AG10803 (cell line): Measurements from ENCODE around the gene SPIN4.

Experiments
- DNase-seq: peaks from one replicate; pipeline ENCODE4 v3.0.0; 2010; ENCODE audit warnings: low read depth
- H3K4me3 ChIP-seq: 2 replicates; pipeline ENCODE4 v1.5.1; 2011; ENCODE audit warnings: mild to moderate bottlenecking, low read length, control low read depth
- CTCF ChIP-seq: conservative IDR thresholded peaks from 2 replicates; pipeline ENCODE4 v1.5.1; 2011; ENCODE audit warnings: mild to moderate bottlenecking, low read length, control low read depth, inconsistent platforms

SPIN4 gene

GRCh38 chrX:63361494-63361893, 10.4 kb upstream of the SPIN4 start:
- DNase-seq: no peak
- H3K4me3 ChIP-seq: no peak overlapping the region
- TF ChIP-seq CTCF: no peak

DNA sequence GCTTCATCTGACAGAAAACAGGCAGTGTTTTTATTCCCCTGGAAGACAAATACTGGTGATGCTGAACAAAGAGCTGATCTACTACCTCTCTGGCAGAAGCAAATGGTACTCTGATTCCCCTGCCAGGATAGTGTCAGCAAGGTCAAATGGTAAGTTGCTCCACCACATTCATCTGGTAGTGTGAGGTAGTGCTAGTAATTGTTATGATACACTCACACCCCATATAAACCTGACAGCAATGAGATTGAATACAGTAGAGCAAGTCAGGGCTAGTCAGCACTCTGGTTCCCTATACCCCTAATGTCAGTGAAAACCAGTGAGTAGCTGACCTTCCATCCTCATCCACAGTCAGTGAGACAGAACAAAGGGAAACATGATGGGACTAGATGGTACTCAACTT, 3.4 kb upstream of the SPIN4 start:
- no peak overlapping the region for H3K4me3 ChIP-seq
- TF ChIP-seq CTCF: no peak
- no peak for DNase-seq

DNA sequence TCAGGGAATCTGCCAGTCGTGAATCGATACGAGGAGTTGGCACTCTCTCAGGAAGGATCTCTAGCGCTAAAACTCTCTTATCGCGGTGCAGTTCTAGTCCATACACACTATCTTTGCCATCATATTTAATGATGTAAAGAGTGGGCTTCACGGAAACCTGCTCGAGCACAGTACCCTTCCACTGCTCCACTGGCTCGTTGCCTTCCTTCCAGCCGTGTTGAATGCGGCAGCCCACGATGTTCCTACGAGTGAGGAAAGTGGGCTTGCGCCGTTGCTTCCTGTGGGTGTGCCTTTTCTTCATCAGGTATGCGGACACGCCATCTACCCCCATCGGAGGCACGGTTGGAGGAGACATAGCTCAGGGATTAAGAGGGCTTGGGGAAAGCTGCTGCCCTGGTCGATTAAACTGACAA, 661 bp downstream of the SPIN4 start:
- H3K4me3 ChIP-seq: peak overlapping the region; percentile 73
- TF ChIP-seq CTCF: no peak
- peak; percentile 3 for DNase-seq

DNA sequence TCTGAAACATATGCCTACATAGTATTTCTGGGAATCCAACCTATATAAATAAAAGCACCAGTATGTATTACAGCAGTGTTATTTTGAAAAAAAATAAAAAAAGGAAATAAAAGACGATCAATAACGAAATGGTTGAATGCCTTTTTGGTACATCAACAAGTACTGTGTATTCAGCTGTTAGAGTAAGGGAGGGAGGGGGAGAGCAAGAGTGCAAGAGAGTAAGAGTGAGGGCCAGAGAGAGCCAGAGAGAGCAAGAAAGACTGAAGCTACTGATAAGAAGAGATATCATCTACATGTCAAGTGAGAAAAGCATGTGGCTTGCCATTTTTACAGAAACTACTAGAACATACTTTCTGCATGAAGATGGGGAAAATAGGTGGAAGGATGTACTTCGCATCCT, 1.8 kb downstream of the SPIN4 start:
- TF ChIP-seq CTCF: no peak
- peak overlapping the region; percentile 33 for H3K4me3 ChIP-seq
- no peak for DNase-seq

- no peak for TF ChIP-seq CTCF
- no peak for DNase-seq
- H3K4me3 ChIP-seq: no peak overlapping the region
Measured at GRCh38 chrX:63330681-63331080, 20.5 kb downstream of the SPIN4 start.

DNA sequence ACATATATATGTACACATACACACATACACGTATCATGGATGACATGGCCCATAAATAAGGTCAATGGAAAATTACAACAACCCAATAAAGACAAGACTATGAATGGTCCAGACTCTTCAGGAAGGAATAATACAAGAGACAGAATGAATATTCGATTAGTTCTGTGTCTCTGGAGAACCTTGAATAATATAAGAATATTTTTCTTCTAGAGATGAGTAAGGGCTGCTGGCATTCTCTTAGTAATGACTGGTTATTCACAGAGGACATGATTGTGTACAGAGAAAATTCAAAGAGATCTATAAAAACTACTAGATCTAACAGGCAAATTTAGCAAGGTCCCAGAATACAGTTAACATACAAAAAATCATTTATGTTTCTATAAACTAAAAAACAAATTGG, 23.3 kb downstream of the SPIN4 start:
- H3K4me3 ChIP-seq: no peak overlapping the region
- DNase-seq: no peak
- TF ChIP-seq CTCF: no peak

DNA sequence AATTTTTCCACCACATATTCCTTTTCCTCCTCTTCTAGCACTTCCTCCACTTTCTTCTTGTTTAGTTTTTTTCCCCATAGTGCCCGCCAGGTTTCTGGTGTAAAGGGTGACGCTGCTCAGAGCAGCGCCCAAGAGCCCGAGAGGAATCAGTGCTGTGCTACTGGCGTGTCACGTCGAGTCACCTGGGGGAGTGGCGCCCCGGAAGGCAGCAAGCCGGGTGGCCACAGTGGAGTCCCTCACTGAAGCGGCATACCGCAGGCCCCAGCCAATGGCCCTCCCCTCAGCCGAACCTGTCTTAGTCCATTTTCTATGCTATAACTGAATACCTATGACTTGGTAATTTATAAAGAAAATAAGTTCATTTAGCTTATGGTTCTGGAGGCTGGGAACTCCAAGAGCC, 51.5 kb downstream of the SPIN4 start:
- DNase-seq: no peak
- no peak overlapping the region for H3K4me3 ChIP-seq
- TF ChIP-seq CTCF: no peak
